Tibial nerve (tissue), 4 donors: ENCODE data around the gene MED23. TPM values are rescaled to one million over a fixed set of nuclear protein-coding genes. Genes with fewer than 3 reads are reported as not detected.

Experiments used
- DNase-seq, 2 donors: peaks; one replicate each; pipeline ENCODE4 v3.0.0-alpha.2; 2019; ENCODE audit warnings: low spot score in 2 of 2
- H3K27ac ChIP-seq, 4 donors: fragments of 200-600 bp; sonication (generic) in 3 of 4; one replicate each; pipeline ENCODE4 v1.5.1; 2017 to 2019; ENCODE audit warnings: mild to moderate bottlenecking in 1 of 4
- H3K27me3 ChIP-seq, 2 donors: fragments of 200-600 bp; sonication (generic) in 1 of 2; one replicate each; pipeline versions ENCODE4 v1.5.1 to v1.6.0; 2017 to 2019
- H3K36me3 ChIP-seq, 3 donors: fragments of 200-600 bp; sonication (generic); one replicate each; pipeline ENCODE4 v1.5.1; 2018 to 2019
- H3K4me1 ChIP-seq, 4 donors: fragments of 200-600 bp; sonication (generic) in 3 of 4; one replicate each; pipeline ENCODE4 v1.5.1; 2017 to 2019
- H3K4me3 ChIP-seq, 4 donors: fragments of 200-600 bp; sonication (generic) in 3 of 4; one replicate each; pipeline ENCODE4 v1.5.1; 2017 to 2019; ENCODE audit warnings: mild to moderate bottlenecking in 1 of 4, moderate library complexity in 1 of 4
- H3K9me3 ChIP-seq, 4 donors: fragments of 200-600 bp; sonication (generic) in 3 of 4; one replicate each; pipeline ENCODE4 v1.5.1; 2017 to 2019
- EP300 ChIP-seq, 2 donors: sonication (generic); formaldehyde crosslinking; IDR thresholded peaks; one replicate each; pipeline ENCODE4 v1.6.1; 2017; ENCODE audit warnings: antibody characterized with exemption in 2 of 2, mild to moderate bottlenecking in 1 of 2
- POLR2A ChIP-seq, 2 donors: fragments of 450-650 bp; IDR thresholded peaks; one replicate each; pipeline ENCODE4 v1.6.1; 2017; ENCODE audit warnings: antibody characterized with exemption in 2 of 2, mild to moderate bottlenecking in 2 of 2, moderate library complexity in 2 of 2
- WGBS, 2 donors: methylation state at CpG; one replicate each; pipeline ENCODE4 v1.1.5; 2018; 5-methylcytosine and 5-hydroxymethylcytosine counted together
- total RNA-seq, 4 donors: library from RNA; depleted of rRNA; stranded (reverse); fragments of >200 nt; gene quantifications; one replicate each; pipeline ENCODE4 v1.1.0, GENCODE V29; 2016
- TF ChIP-seq, protein P1 (sequence below), 5 experiments: fragments of 200-600 bp in 3 of 5; fragments of 450-650 bp in 2 of 5; sonication (generic) in 3 of 5; IDR thresholded peaks; one replicate each; pipeline ENCODE4 v1.5.1; 2016 to 2019; ENCODE audit warnings: antibody characterized with exemption in 5 of 5, mild to moderate bottlenecking in 3 of 5, moderate library complexity in 2 of 5

The MED23 gene
- total RNA-seq, 4 donors from 2014 or later = 27.3 to 36.5 (median 29.0) TPM

GRCh38 chr6:131575834-131576478 lies 52.1 kb downstream of the MED23 start:
- no peak overlapping the region for H3K27ac ChIP-seq
- 89 to 92% methylated on average over 5 of the region's 5 CpGs for WGBS, 2 donors
- H3K4me1 ChIP-seq = peaks cover 0 to 9% (median 0%) of the 10 kb centered on the region in 4 donors
- H3K4me3 ChIP-seq = no peak overlapping the region
- H3K9me3 ChIP-seq = no peaks in the 10 kb centered on the region
- peaks cover 0 to 47% (median 10%) of the 10 kb centered on the region in 3 donors for H3K36me3 ChIP-seq
- TF ChIP-seq, protein P1, sequence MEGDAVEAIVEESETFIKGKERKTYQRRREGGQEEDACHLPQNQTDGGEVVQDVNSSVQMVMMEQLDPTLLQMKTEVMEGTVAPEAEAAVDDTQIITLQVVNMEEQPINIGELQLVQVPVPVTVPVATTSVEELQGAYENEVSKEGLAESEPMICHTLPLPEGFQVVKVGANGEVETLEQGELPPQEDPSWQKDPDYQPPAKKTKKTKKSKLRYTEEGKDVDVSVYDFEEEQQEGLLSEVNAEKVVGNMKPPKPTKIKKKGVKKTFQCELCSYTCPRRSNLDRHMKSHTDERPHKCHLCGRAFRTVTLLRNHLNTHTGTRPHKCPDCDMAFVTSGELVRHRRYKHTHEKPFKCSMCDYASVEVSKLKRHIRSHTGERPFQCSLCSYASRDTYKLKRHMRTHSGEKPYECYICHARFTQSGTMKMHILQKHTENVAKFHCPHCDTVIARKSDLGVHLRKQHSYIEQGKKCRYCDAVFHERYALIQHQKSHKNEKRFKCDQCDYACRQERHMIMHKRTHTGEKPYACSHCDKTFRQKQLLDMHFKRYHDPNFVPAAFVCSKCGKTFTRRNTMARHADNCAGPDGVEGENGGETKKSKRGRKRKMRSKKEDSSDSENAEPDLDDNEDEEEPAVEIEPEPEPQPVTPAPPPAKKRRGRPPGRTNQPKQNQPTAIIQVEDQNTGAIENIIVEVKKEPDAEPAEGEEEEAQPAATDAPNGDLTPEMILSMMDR (IDR thresholded peaks at IDR 0.05) = no peak
- TF ChIP-seq EP300 (IDR thresholded peaks at IDR 0.05) (no peak), POLR2A (IDR thresholded peaks at IDR 0.05) (no peak)
- no peak for DNase-seq
- H3K27me3 ChIP-seq = no peaks in the 10 kb centered on the region

- WGBS, 2 donors = 90 to 93% methylated on average over 4 of the region's 4 CpGs
- Histone ChIP-seq H3K4me3 (no peak overlapping the region), H3K27ac (no peak overlapping the region), H3K27me3 (no peaks in the 10 kb centered on the region), H3K9me3 (no peaks in the 10 kb centered on the region), H3K4me1 (peaks cover 0 to 9% (median 0%) of the 10 kb centered on the region in 4 donors), H3K36me3 (peaks cover 0 to 34% (median 0%) of the 10 kb centered on the region in 3 donors)
- TF ChIP-seq, protein P1 (IDR thresholded peaks at IDR 0.05) = no peak
- TF ChIP-seq EP300 (IDR thresholded peaks at IDR 0.05) = no peak
- TF ChIP-seq POLR2A (IDR thresholded peaks at IDR 0.05) = no peak
- no peak for DNase-seq
Measured at GRCh38 chr6:131574686-131575085, 53.4 kb downstream of the MED23 start.

DNA sequence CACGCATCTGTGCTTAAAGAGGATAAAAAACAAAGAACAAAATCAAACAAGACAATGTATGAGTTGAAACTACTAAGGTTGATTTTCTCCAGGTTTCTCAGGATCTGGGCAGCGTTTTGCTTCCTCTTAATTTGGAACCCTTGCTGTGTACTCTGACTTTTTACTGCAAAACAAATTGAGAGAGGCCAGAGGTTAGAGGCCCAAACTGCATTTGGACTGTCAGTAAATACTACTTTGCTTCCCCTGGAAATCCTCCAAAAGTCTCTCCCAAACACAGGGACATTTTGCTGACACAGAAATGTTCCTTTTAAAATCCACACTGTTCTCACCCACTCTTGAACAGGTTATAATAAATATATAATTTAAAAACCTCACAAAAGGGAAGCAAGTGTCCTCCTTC lies 53.9 kb downstream of the MED23 start:
- Histone ChIP-seq H3K27ac (no peak overlapping the region), H3K9me3 (no peaks in the 10 kb centered on the region), H3K36me3 (peaks cover 0 to 32% (median 0%) of the 10 kb centered on the region in 3 donors), H3K4me1 (peaks cover 0 to 9% (median 0%) of the 10 kb centered on the region in 4 donors), H3K4me3 (no peak overlapping the region), H3K27me3 (no peaks in the 10 kb centered on the region)
- WGBS, 2 donors = 47 to 52% methylated on average over 2 of the region's 2 CpGs
- DNase-seq = no peak
- TF ChIP-seq, protein P1 (IDR thresholded peaks at IDR 0.05) = no peak
- TF ChIP-seq EP300 (IDR thresholded peaks at IDR 0.05) = no peak
- no peak for TF ChIP-seq POLR2A (IDR thresholded peaks at IDR 0.05)

DNA sequence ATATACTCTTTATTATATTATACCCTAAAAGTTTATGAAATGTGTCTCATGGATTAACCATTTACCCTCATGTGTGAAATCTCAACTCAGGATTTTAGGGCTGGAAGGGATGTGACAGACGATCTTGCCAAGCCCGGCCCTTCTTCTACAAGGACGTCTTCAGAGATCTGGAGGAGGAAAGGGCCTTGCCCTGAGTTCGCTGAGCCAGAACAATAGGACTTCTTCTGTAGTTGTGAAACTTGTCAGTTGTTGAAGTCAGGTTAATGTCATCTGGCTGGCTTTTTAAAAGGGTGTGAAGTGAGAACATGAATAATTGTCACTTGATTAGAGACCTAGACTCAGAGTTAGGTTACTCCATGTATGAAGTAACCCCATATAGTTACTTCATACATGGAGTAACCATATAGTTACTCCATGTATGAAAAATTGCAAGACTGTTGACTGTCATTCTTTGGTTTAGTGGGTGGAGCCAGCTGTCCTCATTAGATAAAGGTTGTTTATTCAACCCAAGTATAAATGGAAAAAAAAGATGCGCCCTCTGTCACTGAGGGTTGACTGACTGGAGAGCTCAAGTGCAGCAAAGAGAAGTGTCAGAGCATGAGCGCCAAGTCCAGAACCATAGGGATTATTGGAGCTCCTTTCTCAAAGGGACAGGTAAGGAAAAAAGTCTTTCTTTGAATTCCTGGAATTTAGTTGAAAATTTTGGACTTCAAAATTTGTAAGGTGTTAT lies 55.2 kb downstream of the MED23 start, which contains the start of gene ARG1:
ARG1 (plus strand) TSS at position 541 of the 730 bp plus-strand sequence; CDS start at position 598, 57 bp downstream.
- 85 to 87% methylated on average over 6 of the region's 6 CpGs for WGBS, 2 donors
- H3K9me3 ChIP-seq = no peaks in the 10 kb centered on the region
- H3K4me3 ChIP-seq = no peak within 1 kb of the TSS
- no peaks in the 10 kb centered on the region for H3K27me3 ChIP-seq
- TF ChIP-seq POLR2A (IDR thresholded peaks at IDR 0.05) (no peak), EP300 (IDR thresholded peaks at IDR 0.05) (no peak)
- TF ChIP-seq, protein P1 (IDR thresholded peaks at IDR 0.05) = no peak
- no peak for DNase-seq
- H3K27ac ChIP-seq = no peak within 1 kb of the TSS
- peaks cover 0 to 9% (median 0%) of the 10 kb centered on the region in 4 donors for H3K4me1 ChIP-seq
- H3K36me3 ChIP-seq = peaks cover 0 to 19% (median 0%) of the 10 kb centered on the region in 3 donors

DNA sequence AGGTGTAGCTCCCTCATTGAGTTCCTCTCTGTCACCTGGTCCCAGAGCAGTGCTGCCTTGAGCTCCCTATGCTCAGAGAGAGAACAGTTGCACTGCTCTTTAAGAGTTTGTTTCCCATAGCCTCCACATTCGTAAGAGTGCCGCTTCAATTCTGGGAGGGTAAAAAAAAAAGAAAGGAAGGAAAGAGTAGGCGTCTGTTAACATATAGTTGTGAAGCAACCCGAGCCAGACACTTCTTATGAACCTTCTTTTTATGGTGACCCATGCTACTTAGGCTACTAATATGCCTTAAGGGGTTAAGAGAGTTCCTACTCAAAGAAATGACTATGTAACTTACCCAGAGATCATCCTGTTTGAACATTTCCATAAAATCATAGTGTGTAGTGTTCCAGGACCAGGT lies 59.3 kb downstream of the MED23 start:
- no peaks in the 10 kb centered on the region for H3K27me3 ChIP-seq
- DNase-seq = no peak
- TF ChIP-seq EP300 (IDR thresholded peaks at IDR 0.05) (no peak), POLR2A (IDR thresholded peaks at IDR 0.05) (no peak)
- TF ChIP-seq, protein P1 (IDR thresholded peaks at IDR 0.05) = no peak
- H3K9me3 ChIP-seq = no peaks in the 10 kb centered on the region
- H3K27ac ChIP-seq = no peak overlapping the region
- no peak overlapping the region for H3K4me3 ChIP-seq
- no peaks in the 10 kb centered on the region for H3K4me1 ChIP-seq
- peaks cover 0 to 3% (median 0%) of the 10 kb centered on the region in 3 donors for H3K36me3 ChIP-seq
- 51 to 63% methylated on average over 4 of the region's 4 CpGs for WGBS, 2 donors
